ENCODE data around the gene R3HDM2. TPM values are rescaled to one million over a fixed set of nuclear protein-coding genes. Genes with fewer than 3 reads are reported as not detected.

Gene R3HDM2
- total RNA-seq, 1 experiment from 2014 or later, result 25.3 TPM

- no peak for DNase-seq (ENCODE audit: low spot score)
Observed at GRCh38 chr12:57272337-57273151, 158.3 kb downstream of the R3HDM2 start.

GRCh38 chr12:57270966-57271470 lies 159.8 kb downstream of the R3HDM2 start:
- peak; percentile 6 for DNase-seq (ENCODE audit: low spot score)

GRCh38 chr12:57268264-57268663 lies 162.6 kb downstream of the R3HDM2 start:
- no peak for DNase-seq (ENCODE audit: low spot score)

- no peak for DNase-seq (ENCODE audit: low spot score)
Observed at GRCh38 chr12:57266681-57267080, 164.2 kb downstream of the R3HDM2 start.

- DNase-seq (ENCODE audit: low spot score), result no peak
Observed at GRCh38 chr12:57263096-57263495, 167.7 kb downstream of the R3HDM2 start.

- no peak for DNase-seq (ENCODE audit: low spot score)
Observed at GRCh38 chr12:57262126-57262822, 168.6 kb downstream of the R3HDM2 start.

- DNase-seq (ENCODE audit: low spot score), result no peak
Observed at GRCh38 chr12:57261428-57261865, 169.4 kb downstream of the R3HDM2 start.

GRCh38 chr12:57260366-57260765 lies 170.5 kb downstream of the R3HDM2 start:
- DNase-seq (ENCODE audit: low spot score), result no peak

GRCh38 chr12:57258977-57259970 lies 171.6 kb downstream of the R3HDM2 start:
- no peak for DNase-seq (ENCODE audit: low spot score)

- DNase-seq (ENCODE audit: low spot score), result no peak
Observed at GRCh38 chr12:57255916-57256315, 174.9 kb downstream of the R3HDM2 start.

- no peak for DNase-seq (ENCODE audit: low spot score)
Observed at GRCh38 chr12:57254506-57255280, 176.2 kb downstream of the R3HDM2 start.

GRCh38 chr12:57250956-57251355 lies 179.9 kb downstream of the R3HDM2 start, which contains the start of gene STAC3:
STAC3 (minus strand) TSS chr12:57251187; CDS start chr12:57249636, 1,551 bp downstream.
- DNase-seq (ENCODE audit: low spot score), result no peak

- no peak for DNase-seq (ENCODE audit: low spot score)
Observed at GRCh38 chr12:57250541-57250940, 180.3 kb downstream of the R3HDM2 start.

GRCh38 chr12:57248934-57249742 lies 181.7 kb downstream of the R3HDM2 start:
- DNase-seq (ENCODE audit: low spot score), result no peak

GRCh38 chr12:57247041-57247440 lies 183.8 kb downstream of the R3HDM2 start:
- no peak for DNase-seq (ENCODE audit: low spot score)

GRCh38 chr12:57244312-57244696 lies 186.5 kb downstream of the R3HDM2 start:
- no peak for DNase-seq (ENCODE audit: low spot score)

- DNase-seq (ENCODE audit: low spot score), result peak; percentile 85
Observed at GRCh38 chr12:57243521-57244311, 187.1 kb downstream of the R3HDM2 start.

GRCh38 chr12:57242691-57243454 lies 188.0 kb downstream of the R3HDM2 start:
- DNase-seq (ENCODE audit: low spot score), result peak; percentile 64
